NCI-H146 treated with DMSO at 0.1 percent for 48 hours (cell line): ENCODE results near the gene CCDC68.
"Not testable (repeated sequence)": the region's sequence is repeated elsewhere in the genome, so short reads cannot be mapped to it uniquely, and the experiment has no call there.

Source experiments
- DNase-seq: peaks from one replicate; lab custom pipeline; 2025; ENCODE audit not compliant: unreplicated experiment; lab: John Stamatoyannopoulos, UW

CCDC68 gene

DNA sequence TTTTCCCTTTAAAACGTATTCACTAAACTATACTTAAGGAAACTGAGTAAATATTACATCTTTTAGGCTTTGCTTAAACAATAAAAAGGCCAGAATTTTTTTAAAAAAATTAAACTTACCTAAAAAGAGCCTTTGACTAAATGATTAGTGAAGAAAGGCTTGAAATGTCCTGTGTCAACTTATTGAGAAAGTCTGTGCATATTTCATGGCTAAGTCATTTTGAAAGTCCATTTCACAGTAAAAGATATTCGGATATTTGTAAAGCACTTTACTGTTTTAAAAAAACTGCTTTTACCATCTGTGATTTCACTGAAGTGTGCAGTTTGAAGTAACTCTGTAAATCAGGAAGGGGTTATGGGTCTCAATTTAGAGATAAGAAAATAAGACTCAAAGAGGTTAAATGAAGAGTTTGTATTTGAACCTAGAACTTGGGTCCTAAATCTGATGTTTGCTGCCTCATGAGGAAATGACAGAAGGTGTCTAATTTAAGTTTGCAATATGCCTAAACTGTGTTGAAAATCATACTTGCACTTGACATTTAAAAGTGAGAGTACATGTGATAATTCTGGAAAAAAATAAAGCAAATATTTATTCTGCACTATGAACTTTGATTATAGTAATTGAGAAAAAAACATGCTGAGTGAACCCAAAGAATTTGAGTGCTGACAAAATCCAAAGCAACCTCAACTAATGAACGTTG, 80.5 kb downstream of the CCDC68 start:
- DNase-seq, result no peak

DNA sequence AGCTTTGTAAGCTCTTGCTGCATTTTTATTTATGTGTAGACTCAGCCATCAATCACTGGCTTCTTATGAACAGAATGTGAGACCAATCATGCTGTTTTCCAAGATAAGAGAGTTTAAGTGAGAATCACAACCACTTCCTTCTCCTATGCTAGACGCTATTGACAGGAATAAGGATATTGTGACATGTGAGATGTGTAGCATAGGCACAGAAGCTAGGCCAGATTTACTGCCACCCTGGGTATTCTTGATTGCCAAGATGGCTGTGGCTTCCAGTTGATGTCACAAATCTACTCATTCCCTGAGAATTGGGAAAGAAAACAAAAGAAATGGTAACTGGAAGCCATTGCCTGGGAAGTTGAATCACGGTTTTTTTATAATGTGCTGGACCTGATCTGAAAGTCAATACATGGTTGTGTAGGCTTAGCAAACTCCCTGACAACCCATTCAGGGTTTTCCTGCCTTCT, 81.1 kb downstream of the CCDC68 start:
- DNase-seq, result no peak

DNA sequence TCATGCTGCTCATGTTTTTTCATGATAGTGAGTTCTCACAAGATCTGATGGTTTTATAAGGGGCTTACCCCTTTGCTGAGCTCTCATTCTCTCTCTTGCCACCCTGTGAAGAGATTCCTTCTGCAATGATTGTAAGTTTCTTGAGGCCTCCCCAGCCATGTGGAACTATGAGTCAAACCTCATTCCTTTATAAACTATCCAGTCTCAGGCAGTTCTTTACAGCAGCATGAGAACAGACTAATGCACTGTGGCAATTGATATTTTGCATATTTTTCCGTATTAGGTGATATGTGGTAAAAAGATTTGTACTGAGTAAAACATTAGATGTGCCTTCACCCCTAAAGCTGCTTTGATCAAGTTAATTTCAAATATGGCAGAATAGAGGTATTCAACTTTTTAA, 82.2 kb downstream of the CCDC68 start:
- no peak for DNase-seq

- DNase-seq, result no peak
Observed at GRCh38 chr18:54875063-54875462, 84.2 kb downstream of the CCDC68 start.

DNA sequence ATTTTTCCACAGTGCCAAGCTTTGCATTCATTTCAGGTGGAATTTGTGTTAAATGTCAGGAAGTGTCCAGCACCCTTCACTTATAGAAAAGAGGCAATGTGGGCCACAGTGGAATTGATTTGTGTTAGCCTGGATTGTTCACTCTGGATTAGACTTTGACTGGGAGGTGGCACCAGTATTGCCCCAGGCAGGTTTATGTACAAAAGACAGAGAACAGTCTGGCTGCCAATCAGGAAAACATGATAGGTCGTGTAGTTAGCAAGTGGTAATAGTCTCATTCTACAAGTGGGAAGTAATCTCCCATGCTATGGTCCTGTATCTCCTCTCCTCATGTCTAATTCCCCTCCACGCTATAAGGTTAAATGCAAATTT, 85.4 kb downstream of the CCDC68 start:
- DNase-seq, result no peak

GRCh38 chr18:54872681-54873080, 86.6 kb downstream of the CCDC68 start:
- no peak for DNase-seq

DNA sequence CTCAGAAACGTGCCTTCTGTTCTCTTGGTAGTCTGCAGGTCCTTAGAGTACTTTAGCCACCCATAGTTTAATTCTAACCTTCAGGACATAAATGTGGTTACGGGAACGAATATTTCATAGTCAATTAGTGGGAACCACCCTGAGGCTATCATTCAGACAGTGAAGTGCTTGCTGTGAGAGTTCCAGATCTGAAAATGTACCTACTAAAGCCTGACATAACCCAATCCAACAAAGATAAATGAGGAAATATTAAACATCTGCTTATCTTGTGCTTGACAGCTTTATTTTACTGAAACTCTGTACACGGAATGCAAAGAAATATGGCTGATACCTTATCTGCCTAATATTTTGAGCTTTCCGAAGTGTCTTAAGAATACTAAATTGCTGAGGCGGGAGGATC, 88.0 kb downstream of the CCDC68 start:
- no peak for DNase-seq

DNA sequence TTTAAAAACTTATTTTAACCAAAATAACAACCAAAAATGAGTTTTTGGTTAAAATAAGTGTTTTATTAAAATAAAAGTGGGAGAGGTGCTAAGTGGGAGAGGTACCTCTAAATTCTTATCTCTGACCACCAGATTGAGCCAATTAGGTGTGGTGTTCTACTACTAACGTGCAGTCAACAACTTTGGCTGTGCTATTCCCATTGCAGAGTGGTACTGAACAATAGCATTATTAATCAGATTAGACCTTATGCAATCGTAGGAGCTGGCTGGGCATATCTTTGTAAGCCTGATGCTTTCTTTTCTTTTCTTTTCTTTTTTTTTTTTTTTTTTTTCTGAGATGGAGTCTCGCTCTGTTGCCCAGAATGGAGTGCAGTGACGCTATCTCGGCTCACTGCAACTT, 92.1 kb downstream of the CCDC68 start:
- DNase-seq, result no peak

- no peak for DNase-seq
Observed at GRCh38 chr18:54860941-54861340, 98.3 kb downstream of the CCDC68 start.

- DNase-seq, result no peak
Observed at GRCh38 chr18:54859667-54860421, 99.4 kb downstream of the CCDC68 start.

GRCh38 chr18:54857499-54857898, 101.8 kb downstream of the CCDC68 start:
- no peak for DNase-seq

- no peak for DNase-seq
Observed at GRCh38 chr18:54856105-54856646, 103.1 kb downstream of the CCDC68 start.

GRCh38 chr18:54855050-54855449, 104.2 kb downstream of the CCDC68 start:
- not testable (repeated sequence) for DNase-seq

DNA sequence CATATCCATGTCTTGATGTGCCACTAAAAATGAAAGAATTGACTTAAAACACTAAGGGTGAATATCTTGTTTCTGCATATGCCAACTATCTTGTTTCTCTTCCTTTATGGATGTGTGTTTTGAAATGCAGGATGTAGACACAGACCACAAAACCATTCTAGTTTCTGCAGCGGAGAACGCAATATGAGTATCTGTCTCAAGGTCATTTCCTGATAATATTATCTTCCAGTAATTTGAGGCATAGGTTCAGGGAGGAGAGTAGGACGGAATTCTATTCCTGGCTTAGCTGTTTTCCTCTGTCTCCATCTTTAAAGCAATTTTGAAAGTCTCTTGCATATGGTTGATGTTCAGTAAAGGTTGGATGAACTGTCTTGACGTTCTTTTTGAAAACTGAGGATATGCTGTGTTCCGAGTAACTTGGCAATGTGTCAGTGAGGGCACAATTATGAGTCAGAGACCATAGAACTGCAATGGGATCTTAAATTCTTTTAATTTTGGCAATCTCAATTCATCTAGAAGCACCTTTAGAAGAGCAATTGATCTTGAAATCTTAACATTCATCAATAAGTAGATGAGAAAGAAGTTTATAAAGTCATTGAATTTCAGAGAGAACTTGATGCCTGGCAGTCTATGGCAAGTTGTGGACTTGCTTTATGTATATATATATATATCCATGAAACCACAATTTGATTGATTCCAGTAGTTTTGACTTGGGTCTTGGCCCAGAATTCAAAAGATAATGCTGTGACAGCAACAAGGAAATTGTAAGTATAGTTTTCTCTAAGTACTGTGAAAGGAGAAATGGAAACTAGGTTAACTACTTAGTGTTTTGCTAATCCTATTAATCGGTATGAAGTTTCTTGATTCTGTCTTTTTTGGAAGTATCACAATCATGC, 106.2 kb downstream of the CCDC68 start:
- no peak for DNase-seq
